ENCODE measurements around the gene GPRIN3.
A peak's percentile ranks its signal among the peaks of the same experiment; 100 is the strongest.

GPRIN3 gene

GRCh38 chr4:89307446-89308160 is at the start of gene GPRIN3:
TSS of gene GPRIN3 (minus strand) at chr4:89307800. CDS start at chr4:89250110, 57,690 bp downstream.
- Histone ChIP-seq H3K4me3 (peak within 1 kb of the TSS; percentile 85), H3K27ac (no peak within 1 kb of the TSS), H3K9ac (ENCODE audit: insufficient read length) (peak within 1 kb of the TSS; percentile 22), H3K9me3 (ENCODE audit: low read depth, low read length) (no peaks in the 10 kb centered on the region), H3K36me3 (ENCODE audit: insufficient read depth, low read length) (no peaks in the 10 kb centered on the region)
- no peak for DNase-seq (ENCODE audit: low read depth, low spot score)
- TF ChIP-seq FOXP2 (optimal IDR thresholded peaks at IDR 0.05; ENCODE audit: control extremely low read depth, extremely low read length, insufficient read depth) = no peak
- no peak for TF ChIP-seq EZH2 (IDR thresholded peaks at IDR 0.05)
- TF ChIP-seq POLR2AphosphoS5 (IDR thresholded peaks at IDR 0.05; ENCODE audit: borderline replicate concordance, low read depth, low read length) = no peak

- Histone ChIP-seq H3K4me3 (peak overlapping the region; percentile 16), H3K9ac (ENCODE audit: insufficient read length) (no peak overlapping the region), H3K36me3 (ENCODE audit: insufficient read depth, low read length) (no peaks in the 10 kb centered on the region), H3K9me3 (ENCODE audit: low read depth, low read length) (no peaks in the 10 kb centered on the region), H3K27ac (peak overlapping the region; percentile 70)
- no peak for DNase-seq (ENCODE audit: low read depth, low spot score)
- TF ChIP-seq POLR2AphosphoS5 (IDR thresholded peaks at IDR 0.05; ENCODE audit: borderline replicate concordance, low read depth, low read length) (no peak), EZH2 (IDR thresholded peaks at IDR 0.05) (no peak), FOXP2 (optimal IDR thresholded peaks at IDR 0.05; ENCODE audit: control extremely low read depth, extremely low read length, insufficient read depth) (no peak)
Measured at GRCh38 chr4:89357340-89357739, 49.7 kb upstream of the GPRIN3 start.

GRCh38 chr4:89356086-89356485 is 48.5 kb upstream of the GPRIN3 start:
- no peaks in the 10 kb centered on the region for H3K36me3 ChIP-seq (ENCODE audit: insufficient read depth, low read length)
- no peaks in the 10 kb centered on the region for H3K9me3 ChIP-seq (ENCODE audit: low read depth, low read length)
- TF ChIP-seq EZH2 (IDR thresholded peaks at IDR 0.05) (no peak), POLR2AphosphoS5 (IDR thresholded peaks at IDR 0.05; ENCODE audit: borderline replicate concordance, low read depth, low read length) (no peak), FOXP2 (optimal IDR thresholded peaks at IDR 0.05; ENCODE audit: control extremely low read depth, extremely low read length, insufficient read depth) (no peak)
- no peak overlapping the region for H3K27ac ChIP-seq
- no peak overlapping the region for H3K9ac ChIP-seq (ENCODE audit: insufficient read length)
- H3K4me3 ChIP-seq = no peak overlapping the region
- DNase-seq (ENCODE audit: low read depth, low spot score) = no peak

GRCh38 chr4:89353514-89353913 is 45.9 kb upstream of the GPRIN3 start:
- TF ChIP-seq POLR2AphosphoS5 (IDR thresholded peaks at IDR 0.05; ENCODE audit: borderline replicate concordance, low read depth, low read length) = no peak

GRCh38 chr4:89352541-89352940 is 44.9 kb upstream of the GPRIN3 start:
- TF ChIP-seq POLR2AphosphoS5 (IDR thresholded peaks at IDR 0.05; ENCODE audit: borderline replicate concordance, low read depth, low read length) (no peak), EZH2 (IDR thresholded peaks at IDR 0.05) (no peak), FOXP2 (optimal IDR thresholded peaks at IDR 0.05; ENCODE audit: control extremely low read depth, extremely low read length, insufficient read depth) (no peak)
- no peak overlapping the region for H3K4me3 ChIP-seq
- no peaks in the 10 kb centered on the region for H3K36me3 ChIP-seq (ENCODE audit: insufficient read depth, low read length)
- H3K9ac ChIP-seq (ENCODE audit: insufficient read length) = no peak overlapping the region
- H3K9me3 ChIP-seq (ENCODE audit: low read depth, low read length) = no peaks in the 10 kb centered on the region
- DNase-seq (ENCODE audit: low read depth, low spot score) = no peak
- H3K27ac ChIP-seq = no peak overlapping the region

More at GRCh38 chr4:89353514-89353913, 45.9 kb upstream of the GPRIN3 start:
- Histone ChIP-seq H3K9ac (ENCODE audit: insufficient read length) (no peak overlapping the region), H3K9me3 (ENCODE audit: low read depth, low read length) (no peaks in the 10 kb centered on the region), H3K27ac (no peak overlapping the region), H3K4me3 (no peak overlapping the region), H3K36me3 (ENCODE audit: insufficient read depth, low read length) (no peaks in the 10 kb centered on the region)
- no peak for DNase-seq (ENCODE audit: low read depth, low spot score)

GRCh38 chr4:89351201-89351600 is 43.6 kb upstream of the GPRIN3 start:
- Histone ChIP-seq H3K4me3 (no peak overlapping the region), H3K9me3 (ENCODE audit: low read depth, low read length) (no peaks in the 10 kb centered on the region), H3K27ac (no peak overlapping the region), H3K36me3 (ENCODE audit: insufficient read depth, low read length) (no peaks in the 10 kb centered on the region), H3K9ac (ENCODE audit: insufficient read length) (no peak overlapping the region)
- no peak for DNase-seq (ENCODE audit: low read depth, low spot score)
- no peak for TF ChIP-seq FOXP2 (optimal IDR thresholded peaks at IDR 0.05; ENCODE audit: control extremely low read depth, extremely low read length, insufficient read depth)
- no peak for TF ChIP-seq POLR2AphosphoS5 (IDR thresholded peaks at IDR 0.05; ENCODE audit: borderline replicate concordance, low read depth, low read length)
- TF ChIP-seq EZH2 (IDR thresholded peaks at IDR 0.05) = no peak

- DNase-seq (ENCODE audit: low read depth, low spot score) = no peak
- Histone ChIP-seq H3K36me3 (ENCODE audit: insufficient read depth, low read length) (no peaks in the 10 kb centered on the region), H3K4me3 (no peak overlapping the region), H3K9ac (ENCODE audit: insufficient read length) (no peak overlapping the region), H3K9me3 (ENCODE audit: low read depth, low read length) (no peaks in the 10 kb centered on the region), H3K27ac (no peak overlapping the region)
- no peak for TF ChIP-seq FOXP2 (optimal IDR thresholded peaks at IDR 0.05; ENCODE audit: control extremely low read depth, extremely low read length, insufficient read depth)
- TF ChIP-seq EZH2 (IDR thresholded peaks at IDR 0.05) = no peak
- no peak for TF ChIP-seq POLR2AphosphoS5 (IDR thresholded peaks at IDR 0.05; ENCODE audit: borderline replicate concordance, low read depth, low read length)
Measured at GRCh38 chr4:89347363-89348025, 39.9 kb upstream of the GPRIN3 start.

- H3K9me3 ChIP-seq (ENCODE audit: low read depth, low read length) = no peaks in the 10 kb centered on the region
- DNase-seq (ENCODE audit: low read depth, low spot score) = no peak
- no peak overlapping the region for H3K4me3 ChIP-seq
- no peak for TF ChIP-seq EZH2 (IDR thresholded peaks at IDR 0.05)
- TF ChIP-seq POLR2AphosphoS5 (IDR thresholded peaks at IDR 0.05; ENCODE audit: borderline replicate concordance, low read depth, low read length) = no peak
- no peak for TF ChIP-seq FOXP2 (optimal IDR thresholded peaks at IDR 0.05; ENCODE audit: control extremely low read depth, extremely low read length, insufficient read depth)
- H3K27ac ChIP-seq = no peak overlapping the region
- H3K9ac ChIP-seq (ENCODE audit: insufficient read length) = no peak overlapping the region
- no peaks in the 10 kb centered on the region for H3K36me3 ChIP-seq (ENCODE audit: insufficient read depth, low read length)
Measured at GRCh38 chr4:89344571-89344970, 37.0 kb upstream of the GPRIN3 start.

Data from SK-N-MC (cell line).